K562 (cell line): ENCODE data around the gene UNC13C. TPM values are rescaled to one million over a fixed set of nuclear protein-coding genes. Genes with fewer than 3 reads are reported as not detected.

Source experiments
- ATAC-seq: fragments of 200-7000 bp; cut with Tn5 transposase; 3 replicates; pipeline ENCODE4 v1.9.1; 2020; ENCODE audit warnings: moderate library complexity
- BruUV-seq: library from RNA; stranded (reverse); fragments of 400-500 nt; replicated peaks from 2 replicates; lab custom pipeline; 2021; lab: Mats Ljungman, UMichigan
- CTCF ChIA-PET: fragments of 300-600 bp; formaldehyde crosslinking; extraction: SDS; loops from one replicate; lab custom pipeline; 2021; ENCODE audit warnings: low intra/inter-chr PET ratio; lab: Yijun Ruan, JAX
- POLR2A ChIA-PET: fragments of 300-600, 350-650 bp; sonication (Branson Sonifier 250); formaldehyde crosslinking; extraction: SDS; loops from one replicate; lab custom pipeline; 2021; ENCODE audit warnings: antibody characterized with exemption, inconsistent platforms; lab: Yijun Ruan, JAX
- DNase-seq, 4 experiments: peaks; one replicate each; pipeline versions ENCODE4 v3.0.0 to v3.0.0-alpha.2; 2011 to 2018; ENCODE audit warnings: low spot score in 3 of 4, mixed read lengths in 3 of 4; ENCODE audit errors: extremely low read depth in 1 of 4
- FAIRE-seq: peaks from 2 replicates; lab custom pipeline; 2011; peaks lifted over from hg19 to GRCh38; lab: Jason Lieb, UNC
- H2AFZ ChIP-seq: 2 replicates; pipeline ENCODE4 v1.6.0; 2011; ENCODE audit warnings: low read depth, low read length, control low read depth, inconsistent platforms
- H3K27ac ChIP-seq: fragments of 200-600 bp; 3 replicates; pipeline ENCODE4 v1.8.0; 2011; ENCODE audit warnings: low read depth, mild to moderate bottlenecking, control low read depth, inconsistent platforms, low read length, moderate library complexity, mixed read lengths; ENCODE audit errors: extremely low read depth
- H3K27me3 ChIP-seq, 2 experiments: fragments of 300-600 bp in 1 of 2; 2 replicates in 1 of 2; 3 replicates in 1 of 2; pipeline versions ENCODE4 v1.6.0 to v1.8.0; 2011; ENCODE audit warnings: inconsistent platforms in 2 of 2, low read length in 2 of 2, mild to moderate bottlenecking in 1 of 2, mixed read lengths in 1 of 2, moderate library complexity in 1 of 2; ENCODE audit not compliant: control insufficient read depth in 2 of 2, insufficient read depth in 2 of 2
- H3K36me3 ChIP-seq: fragments of 300-600 bp; 3 replicates; pipeline ENCODE4 v1.8.0; 2011; ENCODE audit warnings: mild to moderate bottlenecking, low read length, inconsistent platforms; ENCODE audit not compliant: control insufficient read depth, insufficient read depth
- H3K4me1 ChIP-seq, 2 experiments: fragments of 200-600 bp in 1 of 2; replicated peaks in 1 of 2; 2 replicates in 1 of 2; 3 replicates in 1 of 2; pipeline versions ENCODE4 v1.5.1 to v1.8.0; 2011; ENCODE audit warnings: inconsistent platforms in 2 of 2, low read length in 2 of 2, mild to moderate bottlenecking in 1 of 2, mixed read lengths in 1 of 2, moderate library complexity in 1 of 2; ENCODE audit not compliant: control insufficient read depth in 2 of 2, insufficient read depth in 2 of 2
- H3K4me2 ChIP-seq: 2 replicates; pipeline ENCODE4 v1.6.1; 2011; ENCODE audit warnings: low read length, control low read depth, inconsistent platforms, mixed read lengths; ENCODE audit not compliant: insufficient read depth
- H3K4me3 ChIP-seq: fragments of 200-600 bp; sonication (generic), shearing (Covaris generic); 2 replicates; pipeline ENCODE4 v1.5.1; 2016; ENCODE audit warnings: control low read depth, inconsistent platforms
- H3K79me2 ChIP-seq: fragments of 200-600 bp; 3 replicates; pipeline ENCODE4 v1.8.0; 2011; ENCODE audit warnings: low read length, inconsistent platforms; ENCODE audit not compliant: control insufficient read depth, insufficient read depth
- H3K9ac ChIP-seq, 2 experiments: 2 replicates each; pipeline versions ENCODE4 v1.6.0 to v1.6.1; 2011; ENCODE audit warnings: low read depth in 2 of 2, low read length in 2 of 2, control low read depth in 1 of 2, inconsistent platforms in 1 of 2, mild to moderate bottlenecking in 1 of 2, mixed read lengths in 1 of 2; ENCODE audit not compliant: insufficient read depth in 1 of 2
- H3K9me1 ChIP-seq: one replicate; pipeline ENCODE4 v1.6.0; 2011; ENCODE audit warnings: inconsistent platforms, mild to moderate bottlenecking, low read length, moderate library complexity; ENCODE audit not compliant: control insufficient read depth, insufficient read depth
- H3K9me3 ChIP-seq: replicated peaks from 2 replicates; pipeline ENCODE4 v1.5.1; 2011; ENCODE audit warnings: low read depth, low read length, inconsistent platforms; ENCODE audit not compliant: control insufficient read depth, insufficient read depth
- H4K20me1 ChIP-seq: replicated peaks from 2 replicates; pipeline ENCODE4 v1.6.1; 2011; ENCODE audit warnings: low read length, inconsistent platforms, mixed read lengths; ENCODE audit not compliant: control insufficient read depth, insufficient read depth
- ASH1L ChIP-seq: fragments of 450-650 bp; IDR thresholded peaks from 2 replicates; pipeline ENCODE4 v1.6.1; 2018; ENCODE audit warnings: borderline replicate concordance, mild to moderate bottlenecking, low read depth; ENCODE audit not compliant: partially characterized antibody
- ETV5 ChIP-seq: sonication (generic); formaldehyde crosslinking; IDR thresholded peaks from 2 replicates; pipeline ENCODE4 v1.4.0; 2020; ENCODE audit warnings: low read depth, mild to moderate bottlenecking, missing genetic modification reagents
- HNRNPL ChIP-seq: fragments of 200-400 bp; formaldehyde crosslinking; IDR thresholded peaks from 2 replicates; pipeline ENCODE4 v1.6.1; 2017; ENCODE audit warnings: low read depth, mild to moderate bottlenecking, low read length
- PHF8 ChIP-seq: fragments of 200-600 bp; sonication (generic); IDR thresholded peaks from 2 replicates; pipeline ENCODE4 v1.6.1; 2012; ENCODE audit warnings: mixed run types, mild to moderate bottlenecking, inconsistent platforms, low read length, moderate library complexity, borderline replicate concordance
- SAFB ChIP-seq: fragments of 200-400 bp; formaldehyde crosslinking; IDR thresholded peaks from 2 replicates; pipeline ENCODE4 v1.6.1; 2017; ENCODE audit warnings: low read depth, low read length, borderline replicate concordance
- TRIM25 ChIP-seq: fragments of 450-650 bp; IDR thresholded peaks from 2 replicates; pipeline ENCODE4 v1.7.0; 2016; ENCODE audit warnings: borderline replicate concordance
- YY1 ChIP-seq, 3 experiments: IDR thresholded peaks; 2 replicates each; pipeline ENCODE4 v1.6.1; 2011; ENCODE audit warnings: low read length in 2 of 3, mild to moderate bottlenecking in 2 of 3, moderate library complexity in 2 of 3, borderline replicate concordance in 1 of 3, control low read depth in 1 of 3, low read depth in 1 of 3; ENCODE audit not compliant: insufficient read depth in 3 of 3, insufficient replicate concordance in 2 of 3, control insufficient read depth in 1 of 3, insufficient read length in 1 of 3; ENCODE audit errors: extremely low read depth in 1 of 3
- ZBTB2 ChIP-seq: fragments of 450-650 bp; IDR thresholded peaks from 2 replicates; pipeline ENCODE4 v1.6.1; 2016; ENCODE audit warnings: antibody characterized with exemption
- in situ Hi-C: fragments of 300-500 bp; cut with MboI; formaldehyde crosslinking; loops from 4 replicates; pipeline ENCODE4 v1.15.0; 2018; ENCODE audit warnings: inconsistent platforms, mixed read lengths
- intact Hi-C: fragments of 100-400 bp; cut with micrococcal nuclease; formaldehyde crosslinking; loops from 2 replicates; pipeline ENCODE4 v1.14.2; 2022
- polyA plus RNA-seq, 8 experiments: library from polyadenylated mRNA; depleted of rRNA in 4 of 8; stranded (reverse) in 5 of 8; unstranded in 3 of 8; fragments of >200 nt; fragmentation: Nextera tagmentation in 2 of 8; fragmentation: Illumina TruSeq in 1 of 8; extraction: Ambion mirVana in 2 of 8; extraction: Trizol in 1 of 8; gene quantifications; 2 replicates each; pipeline versions ENCODE4 v1.2.1 to v1.2.3, GENCODE V29; 2011 to 2014; ENCODE audit warnings: inconsistent platforms in 1 of 8, missing spikeins in 1 of 8
- total RNA-seq, 7 experiments: library from RNA; depleted of rRNA in 6 of 7; stranded (reverse); fragments of >200 nt in 6 of 7; fragmentation: Illumina TruSeq in 2 of 7; extraction: Trizol in 2 of 7; gene quantifications; 2 replicates each; pipeline versions ENCODE4 v1.2.1 to v1.2.3, GENCODE V29; 2011 to 2021; ENCODE audit warnings: low replicate concordance in 1 of 7
- TF ChIP-seq, protein P1 (sequence below): fragments of 450-650 bp; conservative IDR thresholded peaks from 2 replicates; pipeline ENCODE4 v1.6.1; 2016; ENCODE audit warnings: missing genetic modification characterization, low read depth, mild to moderate bottlenecking, missing compliant biosample characterization, moderate library complexity

The UNC13C gene
- total and polyA plus RNA-seq, 9 of the 15 experiments (the other 6 are each of a cell fraction or from before 2014, with no cell fraction given), result not detected

DNA sequence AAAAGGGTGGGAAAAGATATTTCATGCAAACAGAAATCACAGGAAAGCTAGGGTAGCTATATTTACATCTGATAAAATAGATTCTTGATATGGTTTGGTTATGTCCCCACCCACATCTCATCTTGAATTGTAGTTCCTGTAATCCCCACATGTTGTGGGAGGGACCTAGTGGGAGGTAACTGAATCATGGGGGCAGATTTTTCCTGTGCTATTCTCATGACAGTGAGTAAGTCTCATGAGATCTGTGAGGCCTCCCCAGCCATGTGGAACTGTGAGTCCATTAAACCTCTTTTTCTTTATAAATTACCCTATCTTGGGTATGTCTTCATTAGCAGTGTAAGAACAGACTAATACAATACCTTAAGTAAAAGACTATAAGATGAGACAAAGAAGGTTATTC, 660.4 kb downstream of the UNC13C start:
- intact Hi-C loops, result no loop called here
- no TSS peak for BruUV-seq
- CTCF ChIA-PET, result no interaction called here
- Histone ChIP-seq H3K27me3 (no peaks in the 10 kb centered on the region), H3K9me1 (no peaks in the 10 kb centered on the region), H3K79me2 (no peaks in the 10 kb centered on the region), H3K9me3 (no peaks in the 10 kb centered on the region), H3K4me3 (no peak overlapping the region), H2AFZ (no peak overlapping the region), H3K9ac (no peak overlapping the region), H4K20me1 (no peaks in the 10 kb centered on the region), H3K36me3 (no peaks in the 10 kb centered on the region), H3K4me2 (no peak overlapping the region), H3K4me1 (no peaks in the 10 kb centered on the region), H3K27ac (no peak overlapping the region)
- no peak for ATAC-seq
- no peak for DNase-seq
- FAIRE-seq, result no peak
- POLR2A ChIA-PET, result no interaction called here
- in situ Hi-C loops, result no loop called here
- TF ChIP-seq ZBTB2 (no peak), ETV5 (CRISPR knock-in tag) (no peak), PHF8 (no peak), TRIM25 (no peak), YY1 (IDR thresholded peaks at IDR 0.05; ENCODE audit: borderline replicate concordance in 1 of 3, control insufficient read depth in 1 of 3, extremely low read depth in 1 of 3, insufficient read depth in 3 of 3, insufficient read length in 1 of 3, insufficient replicate concordance in 2 of 3, low read depth in 1 of 3, low read length in 2 of 3) (no peak), SAFB (no peak), ASH1L (no peak), HNRNPL (no peak)
- TF ChIP-seq, protein P1, sequence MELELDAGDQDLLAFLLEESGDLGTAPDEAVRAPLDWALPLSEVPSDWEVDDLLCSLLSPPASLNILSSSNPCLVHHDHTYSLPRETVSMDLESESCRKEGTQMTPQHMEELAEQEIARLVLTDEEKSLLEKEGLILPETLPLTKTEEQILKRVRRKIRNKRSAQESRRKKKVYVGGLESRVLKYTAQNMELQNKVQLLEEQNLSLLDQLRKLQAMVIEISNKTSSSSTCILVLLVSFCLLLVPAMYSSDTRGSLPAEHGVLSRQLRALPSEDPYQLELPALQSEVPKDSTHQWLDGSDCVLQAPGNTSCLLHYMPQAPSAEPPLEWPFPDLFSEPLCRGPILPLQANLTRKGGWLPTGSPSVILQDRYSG, result no peak
- TF ChIP-seq, all 486 proteins: peak for 0
